Medulla oblongata (tissue), 1 donor: Measurements from ENCODE around the gene CDCA4.

Experiments used
- DNase-seq: peaks from one replicate; pipeline ENCODE4 v3.0.0-alpha.2; 2015; ENCODE audit errors: extremely low spot score

Gene CDCA4

GRCh38 chr14:105020815-105021655 lies at the start of gene CDCA4:
Gene CDCA4, minus strand, starts transcription at chr14:105021083. Its CDS starts 9,154 bp downstream, at chr14:105011929.
- peak; percentile 98 for DNase-seq

DNA sequence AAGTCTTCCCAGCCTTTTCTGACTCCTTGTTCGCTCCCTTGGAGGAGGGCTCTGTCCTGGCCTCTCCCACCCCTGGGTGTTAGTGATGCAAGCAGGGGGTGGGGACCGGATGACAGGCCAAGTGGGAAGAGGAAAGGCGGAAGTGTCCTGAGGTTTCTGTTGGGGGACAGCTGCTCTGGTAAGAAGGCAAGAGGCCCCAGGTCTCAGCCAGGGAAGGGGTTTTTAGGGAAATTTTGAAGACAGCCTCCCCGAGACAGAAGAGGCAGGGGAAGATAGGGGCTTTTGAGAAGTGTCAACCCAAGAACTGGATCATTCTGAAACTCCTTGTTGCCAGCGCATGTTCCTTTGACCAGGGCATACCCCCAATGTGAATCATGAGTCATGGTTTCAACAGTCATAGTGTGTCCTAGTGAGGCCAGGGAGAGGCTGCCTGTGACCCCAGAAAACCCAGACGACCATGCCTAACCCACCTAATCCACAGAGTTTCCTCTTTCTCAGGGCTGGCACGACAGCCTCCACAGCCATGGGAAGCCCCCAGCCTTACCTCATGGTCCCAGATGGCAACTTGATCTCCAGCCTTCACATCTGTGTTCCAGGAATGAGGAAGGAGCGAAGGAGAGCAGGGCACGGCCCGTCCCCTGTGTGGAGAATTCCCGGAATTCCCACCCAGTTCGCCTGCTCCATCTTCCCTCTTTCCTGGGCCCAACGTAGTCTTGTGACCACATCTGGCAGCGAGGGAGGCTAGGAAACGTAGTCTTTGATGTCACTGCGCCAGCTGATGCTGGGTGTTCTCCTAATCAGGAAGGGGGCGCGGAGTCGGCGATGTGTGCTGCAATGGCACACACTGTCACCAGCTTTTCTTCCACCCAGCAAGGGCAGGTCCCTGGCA lies 49.2 kb upstream of the CDCA4 start:
- no peak for DNase-seq

DNA sequence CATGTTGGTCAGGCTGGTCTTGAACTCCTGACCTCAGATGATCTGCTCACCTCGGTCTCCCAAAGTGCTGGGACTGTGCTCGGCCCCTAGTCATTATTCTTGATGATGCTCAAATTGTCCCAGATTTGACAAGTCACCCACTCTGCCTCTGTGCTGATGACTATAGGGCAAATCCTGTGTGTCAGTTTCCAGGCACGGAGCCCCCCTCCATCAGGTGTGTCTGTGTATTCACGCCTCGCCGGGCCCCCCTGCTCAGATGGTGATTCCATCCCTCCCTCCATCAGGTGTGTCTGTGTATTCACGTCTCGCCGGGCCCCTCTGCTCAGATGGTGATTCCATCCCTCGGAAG lies 48.6 kb upstream of the CDCA4 start:
- no peak for DNase-seq

DNA sequence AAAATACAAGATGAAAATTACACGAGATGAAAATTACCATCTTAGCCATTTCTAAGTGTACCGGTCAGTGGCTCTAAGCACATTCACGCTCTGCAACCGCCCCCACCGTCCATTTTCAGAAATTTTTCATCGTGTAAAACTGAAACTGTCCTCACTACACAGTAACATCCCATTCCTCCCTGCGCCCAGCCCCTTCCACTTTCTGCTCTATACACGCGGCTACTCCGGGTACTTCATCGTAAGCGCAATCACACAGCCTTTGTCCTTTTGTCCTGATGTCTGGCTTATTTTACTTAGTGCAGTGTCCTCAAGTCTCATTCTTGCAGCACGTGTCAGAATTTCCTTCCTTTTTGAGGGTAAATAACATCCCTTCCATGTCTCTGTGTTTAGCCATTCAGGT lies 47.9 kb upstream of the CDCA4 start:
- no peak for DNase-seq

DNA sequence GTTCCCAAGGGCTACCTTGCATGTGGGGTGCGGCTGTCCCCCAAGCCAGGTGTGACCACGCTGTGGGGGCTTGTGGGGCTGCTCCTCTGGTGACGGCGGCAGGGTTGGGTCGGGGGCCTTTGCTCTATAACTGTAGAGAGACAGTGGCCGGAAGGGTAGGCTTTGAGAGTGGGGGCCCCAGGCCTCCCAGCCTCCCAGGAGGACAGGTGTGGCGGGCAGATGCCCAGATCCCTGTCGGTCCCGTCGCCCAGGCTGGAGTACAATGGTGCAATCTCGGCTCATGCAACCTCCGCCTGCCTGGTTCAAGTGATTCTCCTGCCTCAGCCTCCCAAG lies 47.1 kb upstream of the CDCA4 start:
- no peak for DNase-seq

DNA sequence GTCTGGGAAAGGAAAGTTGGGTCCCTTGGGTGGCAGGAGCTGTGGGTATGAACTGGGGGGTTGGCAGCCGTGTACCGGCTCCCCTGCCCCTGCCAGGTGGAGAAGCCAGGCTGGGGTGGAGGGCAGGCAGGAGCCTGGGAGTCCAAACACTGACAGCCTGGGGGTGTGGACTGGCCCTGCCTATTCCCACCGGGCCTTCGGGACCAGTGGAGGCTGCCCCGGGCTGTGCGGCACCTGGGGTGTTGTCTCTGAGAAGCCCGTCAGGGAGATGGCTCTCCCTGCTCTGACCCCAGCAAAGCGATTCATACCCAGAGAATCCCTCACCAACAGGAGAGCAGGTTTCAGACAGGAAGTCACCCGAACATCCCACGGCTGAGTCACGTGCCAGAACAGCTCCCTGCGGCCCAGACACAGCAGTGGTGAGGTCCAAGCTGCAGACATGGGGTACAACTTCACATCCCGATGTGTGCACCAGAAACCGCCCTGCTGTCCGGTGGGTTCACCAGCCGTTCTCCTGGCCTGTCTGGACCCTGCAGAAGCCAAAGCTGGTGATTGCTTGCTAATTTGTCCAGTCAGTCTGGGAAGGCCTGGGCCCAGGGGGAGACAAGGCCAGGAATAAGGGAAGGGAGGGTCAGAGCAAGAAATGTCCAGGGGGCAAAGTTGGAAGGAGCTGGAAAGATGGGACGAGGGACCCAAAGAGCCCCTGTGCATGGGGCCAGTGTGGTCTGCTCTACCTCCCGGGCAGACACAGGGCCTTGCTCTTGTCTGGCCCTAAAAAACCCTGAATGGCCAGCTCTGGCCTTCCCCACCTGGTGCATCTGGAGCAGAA lies 46.5 kb upstream of the CDCA4 start:
- DNase-seq: no peak

DNA sequence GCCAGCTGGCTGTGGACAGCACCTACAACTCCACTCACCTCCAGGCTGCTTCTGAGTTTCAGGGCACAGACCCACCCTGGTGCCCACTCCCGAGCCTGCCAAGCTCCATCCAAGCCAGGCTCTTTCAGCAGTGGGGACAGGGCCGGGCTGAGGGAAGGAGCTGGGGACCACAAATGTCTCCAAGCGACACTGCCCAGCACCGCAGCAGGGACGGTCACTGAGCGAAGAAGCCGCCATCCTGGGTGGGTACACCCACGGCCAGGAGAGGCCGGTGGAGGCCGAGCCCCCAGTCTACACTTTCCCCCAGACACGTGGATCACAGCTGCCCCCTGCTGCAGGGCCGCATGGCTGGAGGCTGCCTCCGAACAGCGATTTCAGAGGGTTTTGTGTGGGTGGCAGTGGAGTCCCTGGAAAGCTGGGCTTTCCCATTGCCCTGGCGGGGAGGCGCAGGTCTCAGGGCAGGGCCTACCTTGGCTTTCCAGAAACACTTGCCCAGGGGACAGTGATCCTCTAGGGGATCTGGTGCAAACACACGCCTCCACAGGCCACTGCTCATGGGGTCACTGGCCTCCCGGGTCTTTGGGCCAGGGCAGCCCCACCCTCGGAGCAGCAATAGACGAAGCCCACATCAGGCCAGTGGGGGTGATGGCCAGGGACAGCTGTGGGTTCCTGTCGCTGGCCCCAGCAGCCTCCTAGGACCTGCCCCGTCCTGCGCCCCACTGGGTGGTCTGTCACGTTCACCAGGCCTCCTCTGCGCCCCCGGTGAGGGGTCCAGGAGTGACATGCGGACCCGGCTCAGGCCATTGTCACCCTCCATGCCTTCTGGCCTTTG lies 45.6 kb upstream of the CDCA4 start:
- no peak for DNase-seq

DNA sequence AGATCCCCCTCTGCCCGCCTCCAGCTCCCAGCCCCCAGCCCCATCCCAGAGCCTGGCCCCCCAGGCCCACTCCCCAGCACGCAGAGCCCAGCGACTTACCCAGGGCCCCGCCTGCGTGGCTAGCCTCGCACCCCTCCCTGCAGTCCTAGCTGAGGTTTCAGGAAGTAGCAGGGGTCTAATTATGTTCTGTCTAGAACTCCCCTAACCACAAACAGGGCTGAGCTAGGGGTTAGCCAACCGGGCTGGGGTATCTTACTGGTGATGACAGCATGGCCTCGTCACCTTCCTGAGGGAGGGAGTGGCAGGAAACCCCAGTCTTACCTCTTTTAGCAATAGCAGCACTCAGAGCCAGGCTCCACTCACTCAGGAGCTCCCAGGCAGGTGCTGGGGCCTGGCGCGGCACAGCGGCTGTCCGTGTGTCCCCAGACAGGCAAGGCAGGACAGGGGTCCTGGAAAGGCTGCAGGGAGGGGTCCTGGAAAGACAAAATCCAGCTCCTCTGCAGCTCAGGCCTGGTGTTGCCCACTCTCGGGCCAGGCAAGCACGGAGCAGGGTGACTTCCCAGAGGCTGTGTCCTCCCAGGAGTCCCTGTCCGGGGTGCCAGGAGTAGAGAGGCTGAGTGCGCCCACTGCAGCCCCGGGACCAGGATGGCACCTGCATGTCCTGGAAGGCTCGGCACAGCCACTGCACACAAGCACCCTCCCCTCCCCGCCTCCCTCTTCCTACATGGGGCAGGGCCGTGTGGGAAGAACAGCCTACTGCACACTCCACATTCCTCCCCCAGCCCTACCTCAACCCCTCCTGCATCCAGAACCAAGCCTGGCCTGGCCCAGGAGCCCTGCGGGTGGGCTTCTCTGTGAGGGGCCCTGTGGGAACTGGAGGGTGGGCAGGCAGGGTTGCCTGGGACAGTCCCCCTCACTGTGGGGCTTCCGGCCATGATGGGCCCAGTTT lies 44.7 kb upstream of the CDCA4 start, which contains the start of gene GPR132:
Gene GPR132 (minus strand): TSS at position 151 of the 949 bp plus-strand sequence. CDS start 10,010 bp downstream, outside the sequence.
- peak; percentile 66 for DNase-seq

- DNase-seq: peak; percentile 44
These were observed 43.8 kb upstream of the CDCA4 start for GRCh38 chr14:105064721-105065143.

DNA sequence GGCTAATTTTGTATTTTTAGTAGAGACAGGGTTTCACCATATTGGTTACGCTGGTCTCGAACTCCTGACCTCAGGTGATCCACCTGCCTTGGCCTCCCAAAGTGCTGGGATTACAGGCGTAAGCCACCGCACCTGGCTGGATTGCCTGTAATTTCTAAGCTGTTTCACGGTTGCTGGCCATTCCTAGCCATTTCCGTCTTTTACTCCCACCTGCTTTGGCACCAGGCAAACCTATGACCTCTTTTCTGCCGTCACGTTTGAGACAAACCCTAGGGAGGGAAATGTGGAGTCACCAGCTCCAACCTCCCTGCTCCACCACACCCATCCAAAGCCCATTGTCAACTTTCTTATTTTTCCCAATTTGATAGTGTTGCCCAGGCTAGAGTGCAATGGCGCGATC lies 43.1 kb upstream of the CDCA4 start:
- no peak for DNase-seq

GRCh38 chr14:105063506-105063905 lies 42.6 kb upstream of the CDCA4 start:
- DNase-seq: peak; percentile 48

- DNase-seq: no peak
These were observed 42.2 kb upstream of the CDCA4 start for GRCh38 chr14:105063056-105063455.

DNA sequence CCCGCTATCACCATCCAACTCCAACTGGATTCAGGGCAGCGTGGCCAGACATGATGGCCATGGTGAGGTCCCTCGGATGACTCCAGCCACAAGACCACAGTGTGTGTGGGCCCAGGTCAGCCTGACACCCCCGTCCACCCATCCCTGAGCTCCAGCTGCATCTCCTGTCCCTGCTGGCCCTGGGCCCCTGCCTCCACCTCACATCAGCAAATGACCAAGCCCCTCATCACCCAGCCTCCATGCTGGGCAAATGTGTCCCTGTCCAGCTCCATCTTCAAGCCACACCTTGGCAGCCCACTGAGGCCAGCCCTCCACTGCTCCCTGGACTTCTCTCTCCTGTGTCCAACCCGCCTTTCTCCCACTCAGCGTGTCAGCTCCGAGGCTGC lies 41.2 kb upstream of the CDCA4 start:
- no peak for DNase-seq

DNA sequence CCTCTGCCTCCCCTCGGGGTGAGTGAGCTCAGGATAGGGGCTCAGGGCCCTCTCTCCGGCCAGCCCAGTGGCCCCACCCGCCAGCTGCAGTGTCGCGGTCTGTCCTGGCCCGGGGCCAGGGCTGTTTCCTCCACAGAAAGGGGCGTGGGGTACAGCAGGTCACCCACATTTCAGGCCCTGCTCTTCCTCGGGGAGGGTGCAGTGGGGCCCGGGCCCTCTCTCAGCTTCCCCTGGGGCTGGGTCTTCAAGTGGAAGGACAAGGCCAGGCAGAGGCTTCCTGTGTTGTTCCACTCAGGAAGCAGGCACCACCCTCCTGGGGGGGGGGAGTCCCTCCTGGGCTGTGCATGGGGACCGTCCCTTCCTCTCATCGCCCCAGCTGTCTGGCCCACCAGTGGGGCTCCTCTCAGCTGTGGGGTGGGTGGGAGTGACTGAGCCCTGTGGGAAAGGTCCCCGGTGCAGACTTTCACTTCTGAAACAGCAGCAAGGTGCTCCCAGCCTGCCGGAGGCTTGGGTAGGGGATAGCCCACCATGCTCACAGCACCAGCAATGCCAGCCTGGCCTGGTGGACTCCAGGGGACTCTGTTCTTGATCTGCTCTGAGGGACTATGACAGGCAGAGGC lies 40.7 kb upstream of the CDCA4 start:
- DNase-seq: peak; percentile 13

- DNase-seq: peak; percentile 39
These were observed 40.0 kb upstream of the CDCA4 start for GRCh38 chr14:105060751-105061427.

GRCh38 chr14:105059925-105060565 lies 39.2 kb upstream of the CDCA4 start:
- DNase-seq: no peak

DNA sequence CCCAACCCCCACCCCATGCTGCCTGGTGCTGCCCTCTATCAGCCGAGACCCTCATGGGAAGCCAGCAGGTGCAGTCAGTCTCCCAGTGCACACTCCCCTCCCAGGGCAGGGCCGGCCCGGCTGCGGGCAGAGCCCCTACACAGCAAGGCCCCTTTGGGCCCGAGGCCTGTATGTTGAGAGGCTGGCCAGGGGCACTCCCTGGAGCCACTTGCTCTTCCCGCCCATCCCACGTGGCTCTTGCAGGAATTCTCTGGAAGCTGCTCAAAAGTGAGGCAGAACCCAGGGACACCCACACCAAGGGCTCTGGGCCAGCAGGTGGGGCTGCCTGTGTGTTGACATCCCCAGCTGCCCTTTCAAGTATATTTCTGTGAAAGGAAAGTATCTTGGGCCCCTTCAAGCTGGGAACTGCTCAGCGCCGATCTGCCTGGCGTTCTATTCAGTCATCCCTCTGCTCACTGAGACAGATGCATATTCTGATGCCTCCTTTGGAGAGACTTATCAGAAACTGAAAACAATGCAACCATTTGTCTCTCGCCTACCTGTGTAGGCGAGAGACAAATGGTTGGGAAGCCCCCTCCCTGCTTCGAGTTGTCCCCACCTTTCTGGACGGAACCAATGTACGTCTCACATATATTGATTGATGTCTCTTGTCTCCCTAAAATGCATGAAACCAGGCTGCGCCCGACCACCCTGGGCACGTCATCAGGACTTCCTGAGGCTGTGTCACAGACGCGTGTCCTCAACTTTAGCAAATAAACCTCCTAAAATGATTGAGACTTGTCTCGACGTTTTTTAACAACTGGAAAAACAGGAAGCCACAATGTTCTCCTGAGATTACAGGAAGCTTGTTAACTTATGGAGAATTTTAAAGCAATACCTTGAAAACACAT lies 38.4 kb upstream of the CDCA4 start:
- DNase-seq: no peak
